ENCODE data around the gene C11orf97.
"Not testable (repeated sequence)": the region's sequence is repeated elsewhere in the genome, so short reads cannot be mapped to it uniquely, and the experiment has no call there.

C11orf97 gene

GRCh38 chr11:94525546-94526324 lies 13.5 kb downstream of the C11orf97 start:
- no peak for DNase-seq (ENCODE audit: low read depth)

GRCh38 chr11:94526645-94527438 lies 14.6 kb downstream of the C11orf97 start:
- no peak for DNase-seq (ENCODE audit: low read depth)

GRCh38 chr11:94528551-94528950 lies 16.3 kb downstream of the C11orf97 start:
- DNase-seq (ENCODE audit: low read depth), result no peak

- DNase-seq (ENCODE audit: low read depth), result no peak
Observed at GRCh38 chr11:94532211-94532610, 19.9 kb downstream of the C11orf97 start.

- DNase-seq (ENCODE audit: low read depth), result no peak
Observed at GRCh38 chr11:94533206-94533605, 20.9 kb downstream of the C11orf97 start.

- no peak for DNase-seq (ENCODE audit: low read depth)
Observed at GRCh38 chr11:94533696-94534630, 21.7 kb downstream of the C11orf97 start.

GRCh38 chr11:94536386-94536785 lies 24.1 kb downstream of the C11orf97 start:
- DNase-seq (ENCODE audit: low read depth), result no peak

- no peak for DNase-seq (ENCODE audit: low read depth)
Observed at GRCh38 chr11:94537031-94537600, 24.9 kb downstream of the C11orf97 start.

GRCh38 chr11:94539420-94539819 lies 27.2 kb downstream of the C11orf97 start:
- no peak for DNase-seq (ENCODE audit: low read depth)

- peak; percentile 64 for DNase-seq (ENCODE audit: low read depth)
Observed at GRCh38 chr11:94543695-94544645, 31.7 kb downstream of the C11orf97 start, which contains the start of gene FUT4. Gene FUT4, plus strand, starts transcription at chr11:94543921. Its CDS starts 213 bp downstream, at chr11:94544134.

GRCh38 chr11:94544646-94545263 lies 32.5 kb downstream of the C11orf97 start:
- no peak for DNase-seq (ENCODE audit: low read depth)

- DNase-seq (ENCODE audit: low read depth), result no peak
Observed at GRCh38 chr11:94545264-94546161, 33.3 kb downstream of the C11orf97 start.

GRCh38 chr11:94546162-94546470 lies 33.9 kb downstream of the C11orf97 start:
- no peak for DNase-seq (ENCODE audit: low read depth)

- no peak for DNase-seq (ENCODE audit: low read depth)
Observed at GRCh38 chr11:94546886-94547285, 34.6 kb downstream of the C11orf97 start.

- DNase-seq (ENCODE audit: low read depth), result no peak
Observed at GRCh38 chr11:94549146-94549545, 36.9 kb downstream of the C11orf97 start.

- no peak for DNase-seq (ENCODE audit: low read depth)
Observed at GRCh38 chr11:94550513-94550912, 38.3 kb downstream of the C11orf97 start.

GRCh38 chr11:94553938-94554337 lies 41.7 kb downstream of the C11orf97 start:
- no peak for DNase-seq (ENCODE audit: low read depth)

- DNase-seq (ENCODE audit: low read depth), result not testable (repeated sequence)
Observed at GRCh38 chr11:94555752-94556329, 43.6 kb downstream of the C11orf97 start.

GRCh38 chr11:94557421-94557820 lies 45.2 kb downstream of the C11orf97 start:
- DNase-seq (ENCODE audit: low read depth), result no peak
